ENCODE results near the gene EGFR. TPM values are rescaled to one million over a fixed set of nuclear protein-coding genes. Genes with fewer than 3 reads are reported as not detected.

Gene EGFR
- total and polyA plus RNA-seq, 12 donors = 7.0 to 111 (median 71.6) TPM

- Histone ChIP-seq H3K27me3 (no peaks in the 10 kb centered on the region), H3K4me3 (no peak overlapping the region), H3K36me3 (replicated peaks in 1 of 2) (no peaks in the 10 kb centered on the region), H3K9me3 (replicated peaks in 1 of 3) (no peaks in the 10 kb centered on the region), H3K27ac (peak overlapping the region in 1 of 5 donors; percentile 6), H3K4me1 (replicated peaks in 1 of 2) (peaks cover 24 to 46% of the 10 kb centered on the region in 2 donors)
- intact Hi-C loops (cut with DNase I) = no loop called here
- WGBS, 4 donors = 58 to 61% (median 59%) methylated on average over 3 of the region's 3 CpGs
- no peak for DNase-seq
- TF ChIP-seq CTCF (IDR thresholded peaks at IDR 0.05) (no peak), POLR2A (IDR thresholded peaks at IDR 0.05) (no peak)
These were observed 86.1 kb downstream of the EGFR start for GRCh38 chr7:55104712-55105433.

- Histone ChIP-seq H3K27ac (no peak overlapping the region), H3K36me3 (replicated peaks in 1 of 2) (no peaks in the 10 kb centered on the region), H3K4me3 (no peak overlapping the region), H3K27me3 (no peaks in the 10 kb centered on the region), H3K4me1 (replicated peaks in 1 of 2) (peaks cover 25 to 41% of the 10 kb centered on the region in 2 donors), H3K9me3 (replicated peaks in 1 of 3) (no peaks in the 10 kb centered on the region)
- TF ChIP-seq CTCF (IDR thresholded peaks at IDR 0.05) = no peak
- TF ChIP-seq POLR2A (IDR thresholded peaks at IDR 0.05) = no peak
- no peak for DNase-seq
- WGBS, 4 donors = 81 to 94% (median 92%) methylated on average over 2 to 6 of the region's 6 CpGs
- intact Hi-C loops (cut with DNase I) = no loop called here
These were observed 87.1 kb downstream of the EGFR start for GRCh38 chr7:55105952-55106351.

GRCh38 chr7:55107946-55108345 is 89.1 kb downstream of the EGFR start:
- no peaks in the 10 kb centered on the region for H3K36me3 ChIP-seq (replicated peaks in 1 of 2)
- peak overlapping the region in 3 of 5 donors; percentile 60 to 81 (median 64) for H3K27ac ChIP-seq
- peak in 2 of 7 donors; percentile 39 to 42 for DNase-seq
- H3K9me3 ChIP-seq (replicated peaks in 1 of 3) = no peaks in the 10 kb centered on the region
- WGBS, 4 donors = 35 to 58% (median 47%) methylated on average over 4 of the region's 4 CpGs
- peaks cover 25 to 42% of the 10 kb centered on the region in 2 donors for H3K4me1 ChIP-seq (replicated peaks in 1 of 2)
- intact Hi-C loops (cut with DNase I) = no loop called here
- no peak for TF ChIP-seq CTCF (IDR thresholded peaks at IDR 0.05)
- no peak for TF ChIP-seq POLR2A (IDR thresholded peaks at IDR 0.05)
- no peaks in the 10 kb centered on the region for H3K27me3 ChIP-seq
- no peak overlapping the region for H3K4me3 ChIP-seq

GRCh38 chr7:55108401-55108800 is 89.6 kb downstream of the EGFR start:
- no peak for DNase-seq
- H3K36me3 ChIP-seq (replicated peaks in 1 of 2) = no peaks in the 10 kb centered on the region
- TF ChIP-seq POLR2A (IDR thresholded peaks at IDR 0.05) (no peak), CTCF (IDR thresholded peaks at IDR 0.05) (no peak)
- no peak overlapping the region for H3K4me3 ChIP-seq
- 90 to 95% (median 93%) methylated on average over 5 of the region's 5 CpGs for whole genome bisulfite sequencing, 4 donors
- no peaks in the 10 kb centered on the region for H3K27me3 ChIP-seq
- no peaks in the 10 kb centered on the region for H3K9me3 ChIP-seq (replicated peaks in 1 of 3)
- intact Hi-C loops (cut with DNase I) = no loop called here
- H3K27ac ChIP-seq = peak overlapping the region in 3 of 5 donors; percentile 60 to 81 (median 64)
- H3K4me1 ChIP-seq (replicated peaks in 1 of 2) = peaks cover 25 to 46% of the 10 kb centered on the region in 2 donors

Measured in adrenal gland (tissue), 12 donors.